ENCODE data around the gene NUP188. TPM values are rescaled to one million over a fixed set of nuclear protein-coding genes. Genes with fewer than 3 reads are reported as not detected.

Gene NUP188
- total RNA-seq, 1 donor: 30.0 TPM

DNA sequence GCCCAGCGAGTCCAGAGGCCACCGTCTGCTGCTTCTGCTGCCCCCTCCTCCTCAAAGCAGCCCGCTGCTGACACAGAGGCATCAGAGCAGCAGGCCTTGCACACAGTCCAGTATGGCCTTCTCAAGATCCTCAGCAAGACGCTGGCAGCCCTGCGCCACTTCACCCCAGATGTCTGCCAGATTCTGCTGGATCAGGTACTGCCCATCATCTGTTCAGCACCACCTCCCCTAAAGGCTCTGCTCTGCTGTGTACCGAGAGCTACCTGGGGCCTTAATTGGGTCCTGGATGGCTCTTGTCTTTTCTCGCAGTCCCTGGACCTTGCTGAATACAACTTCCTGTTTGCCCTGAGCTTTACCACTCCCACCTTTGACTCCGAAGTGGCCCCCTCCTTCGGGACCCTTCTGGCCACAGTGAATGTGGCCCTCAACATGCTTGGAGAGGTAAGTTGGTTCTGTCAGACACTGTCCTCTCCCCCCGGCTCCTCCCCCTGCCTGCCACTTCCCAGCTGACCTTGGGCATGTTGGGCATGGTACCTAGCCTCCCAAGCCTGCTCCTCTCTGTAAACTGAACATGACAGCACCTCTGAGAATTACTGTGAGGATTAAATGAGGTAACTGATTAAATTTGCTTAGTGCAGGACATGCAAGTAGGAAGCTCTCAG is 58.0 kb downstream of the NUP188 start:
- Histone ChIP-seq H3K4me3 (ENCODE audit: insufficient read depth, low read length) (no peak overlapping the region), H3K27me3 (ENCODE audit: insufficient read depth, low read length) (no peaks in the 10 kb centered on the region), H3K27ac (ENCODE audit: low read depth, low read length) (no peak overlapping the region), H3K4me1 (ENCODE audit: insufficient read depth, low read length) (peaks cover 4% of the 10 kb centered on the region), H3K36me3 (ENCODE audit: insufficient read depth, low read length) (peaks cover 42% of the 10 kb centered on the region), H4K20me1 (ENCODE audit: insufficient read depth, low read length) (peaks cover 3% of the 10 kb centered on the region), H3K4me2 (ENCODE audit: insufficient read depth, low read length) (no peak overlapping the region), H3K9me3 (ENCODE audit: low read depth, low read length) (no peaks in the 10 kb centered on the region), H3K79me2 (ENCODE audit: insufficient read depth, low read length) (no peaks in the 10 kb centered on the region), H2AFZ (ENCODE audit: low read length) (no peak overlapping the region)
- TF ChIP-seq, protein P1, sequence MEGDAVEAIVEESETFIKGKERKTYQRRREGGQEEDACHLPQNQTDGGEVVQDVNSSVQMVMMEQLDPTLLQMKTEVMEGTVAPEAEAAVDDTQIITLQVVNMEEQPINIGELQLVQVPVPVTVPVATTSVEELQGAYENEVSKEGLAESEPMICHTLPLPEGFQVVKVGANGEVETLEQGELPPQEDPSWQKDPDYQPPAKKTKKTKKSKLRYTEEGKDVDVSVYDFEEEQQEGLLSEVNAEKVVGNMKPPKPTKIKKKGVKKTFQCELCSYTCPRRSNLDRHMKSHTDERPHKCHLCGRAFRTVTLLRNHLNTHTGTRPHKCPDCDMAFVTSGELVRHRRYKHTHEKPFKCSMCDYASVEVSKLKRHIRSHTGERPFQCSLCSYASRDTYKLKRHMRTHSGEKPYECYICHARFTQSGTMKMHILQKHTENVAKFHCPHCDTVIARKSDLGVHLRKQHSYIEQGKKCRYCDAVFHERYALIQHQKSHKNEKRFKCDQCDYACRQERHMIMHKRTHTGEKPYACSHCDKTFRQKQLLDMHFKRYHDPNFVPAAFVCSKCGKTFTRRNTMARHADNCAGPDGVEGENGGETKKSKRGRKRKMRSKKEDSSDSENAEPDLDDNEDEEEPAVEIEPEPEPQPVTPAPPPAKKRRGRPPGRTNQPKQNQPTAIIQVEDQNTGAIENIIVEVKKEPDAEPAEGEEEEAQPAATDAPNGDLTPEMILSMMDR (IDR thresholded peaks at IDR 0.05; ENCODE audit: extremely low read depth, low read depth, low read length): no peak
- peak; percentile 2 for DNase-seq (ENCODE audit: insufficient read length, low spot score, missing footprints)

DNA sequence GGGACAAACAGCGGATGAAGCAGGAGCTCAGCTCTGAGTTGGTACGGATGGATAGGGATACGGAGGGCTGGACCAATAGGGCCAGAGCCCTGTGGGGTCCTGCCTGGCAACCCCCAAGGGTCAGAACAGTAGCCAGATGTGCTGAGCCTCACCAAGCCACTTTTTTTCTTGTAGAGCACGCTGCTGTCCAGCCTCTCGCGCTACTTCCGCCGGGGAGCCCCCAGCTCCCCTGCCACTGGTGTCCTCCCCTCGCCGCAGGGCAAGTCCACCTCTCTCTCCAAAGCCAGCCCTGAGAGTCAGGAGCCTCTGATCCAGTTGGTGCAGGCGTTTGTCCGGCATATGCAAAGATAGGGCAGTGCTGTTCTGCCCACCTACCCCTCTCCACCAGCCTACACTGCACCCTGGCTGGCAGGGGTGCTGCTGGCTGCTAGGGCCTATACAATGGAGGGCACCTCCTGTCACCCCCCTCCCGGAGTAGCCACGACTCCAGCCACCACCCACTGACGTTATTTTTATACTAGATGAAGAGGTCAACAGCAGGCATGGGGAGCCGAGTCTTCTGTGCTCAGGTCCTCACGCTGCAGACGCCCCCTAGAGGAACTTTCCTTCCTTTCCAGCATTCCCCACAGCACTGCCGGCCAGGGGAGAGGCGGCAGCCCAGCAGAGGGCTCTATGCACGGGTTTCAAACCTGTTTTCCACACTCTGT is 59.0 kb downstream of the NUP188 start:
- Histone ChIP-seq H3K9me3 (ENCODE audit: low read depth, low read length) (no peaks in the 10 kb centered on the region), H3K27ac (ENCODE audit: low read depth, low read length) (no peak overlapping the region), H3K4me1 (ENCODE audit: insufficient read depth, low read length) (peaks cover 4% of the 10 kb centered on the region), H4K20me1 (ENCODE audit: insufficient read depth, low read length) (peaks cover 3% of the 10 kb centered on the region), H3K79me2 (ENCODE audit: insufficient read depth, low read length) (no peaks in the 10 kb centered on the region), H3K27me3 (ENCODE audit: insufficient read depth, low read length) (no peaks in the 10 kb centered on the region), H3K4me2 (ENCODE audit: insufficient read depth, low read length) (no peak overlapping the region), H2AFZ (ENCODE audit: low read length) (no peak overlapping the region), H3K4me3 (ENCODE audit: insufficient read depth, low read length) (no peak overlapping the region), H3K36me3 (ENCODE audit: insufficient read depth, low read length) (peaks cover 36% of the 10 kb centered on the region)
- DNase-seq (ENCODE audit: insufficient read length, low spot score, missing footprints): peak; percentile 98
- TF ChIP-seq, protein P1 (IDR thresholded peaks at IDR 0.05; ENCODE audit: extremely low read depth, low read depth, low read length): peak; percentile 98

DNA sequence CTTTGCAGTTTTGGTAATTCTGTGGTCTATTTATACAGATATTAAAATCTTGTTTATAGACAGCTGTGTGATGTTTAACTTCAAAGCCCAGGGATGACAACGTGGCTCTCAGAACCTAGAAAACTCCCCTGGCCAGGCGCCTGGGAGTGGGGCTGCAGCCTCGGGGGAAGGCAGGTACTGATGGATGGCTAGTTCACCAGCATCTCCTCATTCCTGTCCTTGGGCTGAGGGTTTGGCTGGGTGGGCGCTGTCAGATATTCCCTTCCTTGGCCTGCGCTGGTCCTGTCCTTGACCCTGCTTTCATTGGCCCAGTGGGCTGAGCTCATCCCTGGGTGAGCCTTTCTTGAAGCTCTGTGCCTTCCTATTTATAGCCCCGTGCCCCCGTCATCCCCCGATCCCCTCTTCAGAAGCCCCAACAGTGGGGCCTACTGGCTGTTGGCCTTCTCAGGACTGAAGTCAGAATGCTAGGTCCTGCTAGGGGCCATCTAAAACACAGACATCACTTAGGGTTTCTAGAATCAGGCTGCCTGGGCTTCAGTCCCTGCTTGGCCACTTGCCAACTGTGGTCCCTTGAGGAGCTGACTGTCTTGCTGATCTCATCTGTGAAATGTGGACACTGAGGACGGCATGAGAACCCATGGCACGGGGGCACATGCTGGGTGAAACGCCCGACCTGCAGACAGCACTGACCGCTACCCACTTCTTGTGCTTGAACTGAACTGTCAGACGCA is 59.7 kb downstream of the NUP188 start:
- Histone ChIP-seq H3K4me1 (ENCODE audit: insufficient read depth, low read length) (peaks cover 4% of the 10 kb centered on the region), H2AFZ (ENCODE audit: low read length) (no peak overlapping the region), H4K20me1 (ENCODE audit: insufficient read depth, low read length) (peaks cover 3% of the 10 kb centered on the region), H3K4me2 (ENCODE audit: insufficient read depth, low read length) (no peak overlapping the region), H3K4me3 (ENCODE audit: insufficient read depth, low read length) (no peak overlapping the region), H3K36me3 (ENCODE audit: insufficient read depth, low read length) (peaks cover 29% of the 10 kb centered on the region), H3K79me2 (ENCODE audit: insufficient read depth, low read length) (no peaks in the 10 kb centered on the region), H3K27ac (ENCODE audit: low read depth, low read length) (no peak overlapping the region), H3K9me3 (ENCODE audit: low read depth, low read length) (no peaks in the 10 kb centered on the region), H3K27me3 (ENCODE audit: insufficient read depth, low read length) (no peaks in the 10 kb centered on the region)
- DNase-seq (ENCODE audit: insufficient read length, low spot score, missing footprints): peak; percentile 89
- TF ChIP-seq, protein P1 (IDR thresholded peaks at IDR 0.05; ENCODE audit: extremely low read depth, low read depth, low read length): no peak

Measured in osteoblast (primary cell).